CD14-positive monocyte (primary cell): ENCODE measurements around the gene TTC28. TPM values are rescaled to one million over a fixed set of nuclear protein-coding genes. Genes with fewer than 3 reads are reported as not detected.

Experiments used
- DNase-seq, 3 donors: peaks; one replicate each; pipeline ENCODE4 v3.0.0-alpha.2; 2011 to 2022
- H2AFZ ChIP-seq: 2 replicates; pipeline ENCODE4 v1.6.0; 2012; ENCODE audit warnings: mild to moderate bottlenecking, low read depth, low read length, inconsistent platforms; ENCODE audit not compliant: insufficient read depth, poor library complexity, severe bottlenecking
- H3K27ac ChIP-seq, 2 donors: 1 replicate in 1 of 2; 2 replicates in 1 of 2; pipeline ENCODE4 v1.5.1; 2012 to 2013; ENCODE audit warnings: low read length in 2 of 2, control low read depth in 1 of 2, inconsistent platforms in 1 of 2, low read depth in 1 of 2, mild to moderate bottlenecking in 1 of 2
- H3K27me3 ChIP-seq, 2 donors: one replicate each; pipeline versions ENCODE4 v1.6.0 to v1.6.1; 2011 to 2013; ENCODE audit warnings: low read length in 2 of 2; ENCODE audit not compliant: control insufficient read depth in 2 of 2, insufficient read depth in 2 of 2
- H3K36me3 ChIP-seq, 2 donors: replicated peaks in 1 of 2; 1 replicate in 1 of 2; 2 replicates in 1 of 2; pipeline versions ENCODE4 v1.5.1 to v1.6.1; 2012 to 2013; ENCODE audit warnings: low read length in 2 of 2, control low read depth in 1 of 2, inconsistent platforms in 1 of 2, mild to moderate bottlenecking in 1 of 2; ENCODE audit not compliant: insufficient read depth in 2 of 2, control insufficient read depth in 1 of 2
- H3K4me1 ChIP-seq, 2 donors: 1 replicate in 1 of 2; 2 replicates in 1 of 2; pipeline versions ENCODE4 v1.5.1 to v1.6.1; 2012 to 2013; ENCODE audit warnings: low read length in 2 of 2, control low read depth in 1 of 2, inconsistent platforms in 1 of 2, mild to moderate bottlenecking in 1 of 2, moderate library complexity in 1 of 2; ENCODE audit not compliant: insufficient read depth in 2 of 2, control insufficient read depth in 1 of 2
- H3K4me2 ChIP-seq: replicated peaks from 2 replicates; pipeline ENCODE3; 2012; ENCODE audit warnings: low read length, moderate library complexity, mild to moderate bottlenecking; ENCODE audit not compliant: poor library complexity, severe bottlenecking; ENCODE audit errors: extremely low read depth
- H3K4me3 ChIP-seq, 3 experiments: fragments of 200-600 bp in 1 of 3; sonication (generic) in 1 of 3; replicated peaks in 1 of 3; 1 replicate in 2 of 3; 2 replicates in 1 of 3; pipeline ENCODE4 v1.5.1; 2011 to 2013; ENCODE audit warnings: low read length in 3 of 3, mild to moderate bottlenecking in 3 of 3, control low read depth in 2 of 3, low read depth in 2 of 3, inconsistent platforms in 1 of 3, moderate library complexity in 1 of 3
- H3K79me2 ChIP-seq: 2 replicates; pipeline ENCODE4 v1.6.0; 2012; ENCODE audit warnings: mild to moderate bottlenecking, control low read depth, inconsistent platforms, low read length, moderate library complexity; ENCODE audit not compliant: insufficient read depth
- H3K9ac ChIP-seq: 2 replicates; pipeline ENCODE4 v1.6.0; 2017; ENCODE audit warnings: low read length, mild to moderate bottlenecking; ENCODE audit not compliant: insufficient read depth, poor library complexity, severe bottlenecking
- H3K9me3 ChIP-seq, 2 donors: replicated peaks in 1 of 2; 1 replicate in 1 of 2; 2 replicates in 1 of 2; pipeline versions ENCODE4 v1.5.1 to v1.6.1; 2012 to 2013; ENCODE audit warnings: low read length in 2 of 2, control low read depth in 1 of 2; ENCODE audit not compliant: control insufficient read depth in 1 of 2, insufficient read depth in 1 of 2
- H4K20me1 ChIP-seq: 2 replicates; pipeline ENCODE4 v1.6.0; 2012; ENCODE audit warnings: mild to moderate bottlenecking, low read length, control low read depth, moderate library complexity; ENCODE audit not compliant: insufficient read depth
- H3K27ac Mint-ChIP-seq, 7 donors: one replicate each; pipeline ENCODE4 v1.8.0; 2020; ENCODE audit warnings: mild to moderate bottlenecking in 7 of 7, mixed read lengths in 7 of 7, moderate library complexity in 6 of 7, inconsistent platforms in 2 of 7
- H3K27me3 Mint-ChIP-seq, 3 donors: one replicate each; pipeline ENCODE4 v1.8.0; 2021 to 2022; ENCODE audit warnings: low read depth in 3 of 3, mild to moderate bottlenecking in 3 of 3, mixed read lengths in 3 of 3, moderate library complexity in 3 of 3, inconsistent platforms in 1 of 3
- H3K36me3 Mint-ChIP-seq, 2 donors: one replicate each; pipeline ENCODE4 v1.8.0; 2020; ENCODE audit warnings: mixed read lengths in 2 of 2, inconsistent platforms in 1 of 2, mild to moderate bottlenecking in 1 of 2
- H3K4me1 Mint-ChIP-seq: one replicate; pipeline ENCODE4 v1.8.0; 2020; ENCODE audit warnings: mild to moderate bottlenecking, mixed read lengths
- H3K4me3 Mint-ChIP-seq, 2 donors: one replicate each; pipeline ENCODE4 v1.8.0; 2020; ENCODE audit warnings: mild to moderate bottlenecking in 2 of 2, mixed read lengths in 2 of 2, moderate library complexity in 1 of 2
- H3K9me3 Mint-ChIP-seq, 7 donors: one replicate each; pipeline ENCODE4 v1.8.0; 2020 to 2022; ENCODE audit warnings: mixed read lengths in 7 of 7, mild to moderate bottlenecking in 6 of 7, moderate library complexity in 6 of 7, inconsistent platforms in 2 of 7
- WGBS: methylation state at CpG from one replicate; pipeline ENCODE4 v1.1.5; 2013; ENCODE audit warnings: missing lambda C conversion rate; ENCODE audit not compliant: insufficient coverage; 5-methylcytosine and 5-hydroxymethylcytosine counted together
- intact Hi-C, 2 donors: fragments of 100-400 bp; cut with micrococcal nuclease; formaldehyde crosslinking; loops; one replicate each; pipeline versions ENCODE4 v1.15.0 to v1.15.1; 2023
- polyA plus RNA-seq, 3 donors: library from polyadenylated mRNA; depleted of rRNA in 1 of 3; unstranded in 2 of 3; stranded (reverse) in 1 of 3; fragments of 300-500 nt in 2 of 3; fragments of >200 nt in 1 of 3; fragmentation: Illumina TruSeq in 2 of 3; gene quantifications; 1 replicate in 2 of 3; 2 replicates in 1 of 3; pipeline ENCODE4 v1.2.3, GENCODE V29; 2012 to 2021
- TF ChIP-seq, protein P1 (sequence below): fragments of 200-600 bp; IDR thresholded peaks from one replicate; pipeline ENCODE4 v1.8.0; 2022; ENCODE audit warnings: antibody characterized with exemption, mild to moderate bottlenecking

Gene TTC28
- polyA plus RNA-seq, 3 donors, result 0.24 to 0.61 TPM; not detected in 1

DNA sequence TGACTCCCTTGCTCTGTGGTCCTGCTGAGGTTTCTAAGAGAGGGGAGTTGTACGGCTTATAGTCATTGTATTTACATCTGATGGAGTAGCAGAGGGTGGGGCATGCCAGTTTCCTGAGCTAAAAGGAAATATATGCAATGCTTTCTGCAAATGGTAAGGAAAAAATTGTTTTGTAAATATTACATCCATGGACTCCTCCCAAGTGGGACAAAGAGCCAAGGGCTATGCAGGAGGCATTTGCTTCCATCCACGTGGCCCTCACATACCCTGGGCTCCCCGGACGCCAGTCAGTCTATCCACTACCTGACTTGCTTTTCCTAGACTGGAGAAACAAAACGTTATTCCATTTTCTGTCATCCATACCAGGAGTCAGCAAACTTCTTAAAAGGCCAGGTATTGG, 700.8 kb downstream of the TTC28 start:
- H3K9me3 ChIP-seq, result no peaks in the 10 kb centered on the region
- no peaks in the 10 kb centered on the region for H3K79me2 ChIP-seq
- WGBS, result 81% methylated on average over 5 of the region's 5 CpGs
- H3K27ac ChIP-seq, result no peak overlapping the region
- Mint-ChIP-seq H3K27me3 (peaks cover 0 to 3% (median 1%) of the 10 kb centered on the region in 3 donors), H3K4me1 (no peaks in the 10 kb centered on the region), H3K36me3 (peaks cover 2 to 4% of the 10 kb centered on the region in 2 donors), H3K27ac (no peak overlapping the region), H3K9me3 (no peaks in the 10 kb centered on the region), H3K4me3 (no peak overlapping the region)
- no peak for DNase-seq
- H3K4me1 ChIP-seq, result no peaks in the 10 kb centered on the region
- H3K9ac ChIP-seq, result no peak overlapping the region
- intact Hi-C loops, result no loop called here
- H3K4me3 ChIP-seq, result no peak overlapping the region
- H3K4me2 ChIP-seq, result no peak overlapping the region
- no peak overlapping the region for H2AFZ ChIP-seq
- no peaks in the 10 kb centered on the region for H3K27me3 ChIP-seq
- H3K36me3 ChIP-seq, result no peaks in the 10 kb centered on the region
- H4K20me1 ChIP-seq, result no peaks in the 10 kb centered on the region
- TF ChIP-seq, protein P1, sequence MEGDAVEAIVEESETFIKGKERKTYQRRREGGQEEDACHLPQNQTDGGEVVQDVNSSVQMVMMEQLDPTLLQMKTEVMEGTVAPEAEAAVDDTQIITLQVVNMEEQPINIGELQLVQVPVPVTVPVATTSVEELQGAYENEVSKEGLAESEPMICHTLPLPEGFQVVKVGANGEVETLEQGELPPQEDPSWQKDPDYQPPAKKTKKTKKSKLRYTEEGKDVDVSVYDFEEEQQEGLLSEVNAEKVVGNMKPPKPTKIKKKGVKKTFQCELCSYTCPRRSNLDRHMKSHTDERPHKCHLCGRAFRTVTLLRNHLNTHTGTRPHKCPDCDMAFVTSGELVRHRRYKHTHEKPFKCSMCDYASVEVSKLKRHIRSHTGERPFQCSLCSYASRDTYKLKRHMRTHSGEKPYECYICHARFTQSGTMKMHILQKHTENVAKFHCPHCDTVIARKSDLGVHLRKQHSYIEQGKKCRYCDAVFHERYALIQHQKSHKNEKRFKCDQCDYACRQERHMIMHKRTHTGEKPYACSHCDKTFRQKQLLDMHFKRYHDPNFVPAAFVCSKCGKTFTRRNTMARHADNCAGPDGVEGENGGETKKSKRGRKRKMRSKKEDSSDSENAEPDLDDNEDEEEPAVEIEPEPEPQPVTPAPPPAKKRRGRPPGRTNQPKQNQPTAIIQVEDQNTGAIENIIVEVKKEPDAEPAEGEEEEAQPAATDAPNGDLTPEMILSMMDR, result no peak

DNA sequence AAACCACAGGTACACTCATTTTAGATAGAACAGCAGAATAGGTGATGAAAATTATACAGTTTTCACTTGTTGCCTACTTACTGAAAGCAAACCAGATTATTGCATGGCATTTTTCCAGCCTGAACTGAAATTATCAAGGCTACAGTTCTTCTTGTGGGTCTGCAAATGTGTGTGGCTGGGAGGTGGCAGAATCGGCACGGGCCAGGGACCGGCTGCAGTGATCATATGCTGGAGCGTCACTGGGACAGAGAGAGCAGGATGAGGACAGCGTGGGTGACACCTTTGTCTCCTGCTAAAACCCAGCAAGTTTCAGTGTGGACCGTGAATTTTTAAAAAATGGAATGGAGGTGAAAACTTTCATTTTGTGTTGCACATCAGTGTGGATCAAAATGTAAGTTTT, 701.3 kb downstream of the TTC28 start:
- Mint-ChIP-seq H3K4me1 (no peaks in the 10 kb centered on the region), H3K36me3 (peaks cover 2 to 4% of the 10 kb centered on the region in 2 donors), H3K9me3 (no peaks in the 10 kb centered on the region), H3K27me3 (peaks cover 0 to 3% (median 1%) of the 10 kb centered on the region in 3 donors), H3K4me3 (no peak overlapping the region), H3K27ac (no peak overlapping the region)
- no peaks in the 10 kb centered on the region for H3K27me3 ChIP-seq
- no peak overlapping the region for H3K27ac ChIP-seq
- no peak for DNase-seq
- intact Hi-C loops, result no loop called here
- no peaks in the 10 kb centered on the region for H3K36me3 ChIP-seq
- no peak overlapping the region for H3K4me2 ChIP-seq
- H3K9ac ChIP-seq, result no peak overlapping the region
- no peak overlapping the region for H2AFZ ChIP-seq
- WGBS, result 100% methylated on average over 6 of the region's 6 CpGs
- H3K4me3 ChIP-seq, result no peak overlapping the region
- no peaks in the 10 kb centered on the region for H3K79me2 ChIP-seq
- H3K9me3 ChIP-seq, result no peaks in the 10 kb centered on the region
- TF ChIP-seq, protein P1, result no peak
- no peaks in the 10 kb centered on the region for H4K20me1 ChIP-seq
- no peaks in the 10 kb centered on the region for H3K4me1 ChIP-seq
